HG02938 (cell line): Measurements from ENCODE around the gene SLC35A4.

Experiments used
- ATAC-seq: cut with Tn5 transposase; IDR thresholded peaks from one replicate; pipeline ENCODE4 v1.9.1; 2021; ENCODE audit warnings: mild to moderate bottlenecking, moderate library complexity; ENCODE audit not compliant: unreplicated experiment

The SLC35A4 gene

GRCh38 chr5:140564196-140565023 is at the start of gene SLC35A4, which contains the start of gene APBB3:
SLC35A4 (plus strand) TSS chr5:140564828; CDS start chr5:140567170, 2,342 bp downstream.
APBB3 (minus strand) TSS chr5:140564598; CDS start chr5:140564245, 353 bp downstream.
- ATAC-seq = peak; percentile 86

GRCh38 chr5:140524003-140524402 is 40.6 kb upstream of the SLC35A4 start:
- ATAC-seq = no peak

GRCh38 chr5:140540227-140540626 is 24.4 kb upstream of the SLC35A4 start:
- no peak for ATAC-seq

- no peak for ATAC-seq
These were observed 21.7 kb upstream of the SLC35A4 start for GRCh38 chr5:140542972-140543371.

- ATAC-seq = no peak
These were observed 19.6 kb upstream of the SLC35A4 start for GRCh38 chr5:140544986-140545385.

GRCh38 chr5:140545606-140546005 is 19.0 kb upstream of the SLC35A4 start:
- ATAC-seq = no peak

- ATAC-seq = no peak
These were observed 17.6 kb upstream of the SLC35A4 start for GRCh38 chr5:140546851-140547507.

GRCh38 chr5:140547508-140548299 is 16.9 kb upstream of the SLC35A4 start, which contains the start of gene EIF4EBP3:
EIF4EBP3 (plus strand) TSS chr5:140547662; CDS start chr5:140547738, 76 bp downstream.
- peak; percentile 97 for ATAC-seq

- ATAC-seq = no peak
These were observed 16.3 kb upstream of the SLC35A4 start for GRCh38 chr5:140548300-140548688.

GRCh38 chr5:140548791-140549190 is 15.8 kb upstream of the SLC35A4 start:
- ATAC-seq = no peak

GRCh38 chr5:140549237-140550144 is 15.1 kb upstream of the SLC35A4 start:
- no peak for ATAC-seq

GRCh38 chr5:140550147-140551079 is 14.2 kb upstream of the SLC35A4 start:
- no peak for ATAC-seq

- ATAC-seq = no peak
These were observed 12.8 kb upstream of the SLC35A4 start for GRCh38 chr5:140551872-140552271.

GRCh38 chr5:140553657-140554056 is 11.0 kb upstream of the SLC35A4 start:
- ATAC-seq = no peak

- no peak for ATAC-seq
These were observed 10.2 kb upstream of the SLC35A4 start for GRCh38 chr5:140554454-140554853.

- peak; percentile 33 for ATAC-seq
These were observed 8.8 kb upstream of the SLC35A4 start for GRCh38 chr5:140555747-140556312.

- ATAC-seq = no peak
These were observed 8.2 kb upstream of the SLC35A4 start for GRCh38 chr5:140556438-140556837.

GRCh38 chr5:140557136-140557805 is 7.4 kb upstream of the SLC35A4 start, which contains the start of gene SRA1:
SRA1 (minus strand) TSS chr5:140557473; CDS start chr5:140557452, 21 bp downstream.
- ATAC-seq = peak; percentile 91
